Liver (tissue), 3 donors: ENCODE results near the gene FAT2.

Experiments
- EGR1 ChIP-seq, 2 donors: IDR thresholded peaks; 2 replicates each; pipeline ENCODE4 v1.6.1; 2016 to 2018; ENCODE audit warnings: antibody characterized with exemption in 2 of 2, low read depth in 2 of 2
- FOXA2 ChIP-seq: IDR thresholded peaks from 2 replicates; pipeline ENCODE4 v1.6.1; 2016; ENCODE audit warnings: antibody characterized with exemption
- GABPA ChIP-seq, 2 donors: IDR thresholded peaks in 1 of 2; conservative IDR thresholded peaks in 1 of 2; 2 replicates each; pipeline ENCODE4 v1.6.1; 2016; ENCODE audit warnings: antibody characterized with exemption in 2 of 2, mild to moderate bottlenecking in 1 of 2, moderate library complexity in 1 of 2
- HNF4G ChIP-seq: IDR thresholded peaks from 2 replicates; pipeline ENCODE4 v1.6.1; 2016; ENCODE audit warnings: antibody characterized with exemption
- JUND ChIP-seq, 2 donors: IDR thresholded peaks; 2 replicates each; pipeline ENCODE4 v1.6.1; 2016; ENCODE audit warnings: antibody characterized with exemption in 2 of 2
- RAD21 ChIP-seq, 2 donors: IDR thresholded peaks; 2 replicates each; pipeline ENCODE4 v1.6.1; 2016; ENCODE audit warnings: antibody characterized with exemption in 2 of 2, mild to moderate bottlenecking in 2 of 2
- RXRA ChIP-seq, 2 donors: IDR thresholded peaks; 2 replicates each; pipeline ENCODE4 v1.6.1; 2017 to 2018; ENCODE audit warnings: antibody characterized with exemption in 2 of 2, mild to moderate bottlenecking in 1 of 2
- SP1 ChIP-seq: IDR thresholded peaks from 2 replicates; pipeline ENCODE4 v1.6.1; 2018; ENCODE audit warnings: antibody characterized with exemption, mild to moderate bottlenecking
- TAF1 ChIP-seq: conservative IDR thresholded peaks from 2 replicates; pipeline ENCODE4 v1.6.1; 2016; ENCODE audit warnings: antibody characterized with exemption, mild to moderate bottlenecking
- YY1 ChIP-seq: IDR thresholded peaks from 2 replicates; pipeline ENCODE4 v1.6.1; 2016; ENCODE audit warnings: antibody characterized with exemption, mild to moderate bottlenecking
- TF ChIP-seq, protein P1 (sequence below): fragments of 150-350 bp; IDR thresholded peaks from 2 replicates; pipeline ENCODE4 v1.5.1; 2017; ENCODE audit warnings: improper control_type of control experiment, low read depth, low read length; ENCODE audit not compliant: missing input control
- TF ChIP-seq, protein P2 (sequence below): IDR thresholded peaks from 2 replicates; pipeline ENCODE4 v1.6.1; 2016; ENCODE audit warnings: antibody characterized with exemption, mild to moderate bottlenecking
- TF ChIP-seq, protein P3 (sequence below): IDR thresholded peaks from 2 replicates; pipeline ENCODE4 v1.6.1; 2016; ENCODE audit warnings: antibody characterized with exemption
- TF ChIP-seq, protein P4 (sequence below): IDR thresholded peaks from 2 replicates; pipeline ENCODE4 v1.6.1; 2016; ENCODE audit warnings: antibody characterized with exemption
- donor health status: healthy.
- donor health status: healthy.

DNA sequence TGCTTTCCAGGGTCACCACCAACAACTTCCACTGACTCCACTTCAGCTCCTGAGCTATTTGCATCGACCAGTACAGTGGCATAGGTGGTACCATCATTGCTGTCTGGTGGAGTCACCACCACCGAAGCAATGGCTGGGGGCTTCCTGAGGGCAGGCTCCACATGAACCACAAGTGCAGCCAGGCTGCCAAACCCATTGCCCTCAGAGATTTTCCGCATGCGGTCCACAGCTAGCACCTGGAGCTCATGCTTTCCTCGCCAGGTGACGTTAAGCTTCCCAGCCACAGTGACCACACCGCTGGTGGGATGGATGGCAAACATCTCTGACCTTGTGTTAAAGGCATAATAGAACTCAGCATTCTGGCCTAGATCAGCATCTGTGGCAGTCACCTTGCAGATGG, 23.1 kb downstream of the FAT2 start:
- TF ChIP-seq, protein P1, sequence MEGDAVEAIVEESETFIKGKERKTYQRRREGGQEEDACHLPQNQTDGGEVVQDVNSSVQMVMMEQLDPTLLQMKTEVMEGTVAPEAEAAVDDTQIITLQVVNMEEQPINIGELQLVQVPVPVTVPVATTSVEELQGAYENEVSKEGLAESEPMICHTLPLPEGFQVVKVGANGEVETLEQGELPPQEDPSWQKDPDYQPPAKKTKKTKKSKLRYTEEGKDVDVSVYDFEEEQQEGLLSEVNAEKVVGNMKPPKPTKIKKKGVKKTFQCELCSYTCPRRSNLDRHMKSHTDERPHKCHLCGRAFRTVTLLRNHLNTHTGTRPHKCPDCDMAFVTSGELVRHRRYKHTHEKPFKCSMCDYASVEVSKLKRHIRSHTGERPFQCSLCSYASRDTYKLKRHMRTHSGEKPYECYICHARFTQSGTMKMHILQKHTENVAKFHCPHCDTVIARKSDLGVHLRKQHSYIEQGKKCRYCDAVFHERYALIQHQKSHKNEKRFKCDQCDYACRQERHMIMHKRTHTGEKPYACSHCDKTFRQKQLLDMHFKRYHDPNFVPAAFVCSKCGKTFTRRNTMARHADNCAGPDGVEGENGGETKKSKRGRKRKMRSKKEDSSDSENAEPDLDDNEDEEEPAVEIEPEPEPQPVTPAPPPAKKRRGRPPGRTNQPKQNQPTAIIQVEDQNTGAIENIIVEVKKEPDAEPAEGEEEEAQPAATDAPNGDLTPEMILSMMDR, result no peak
- TF ChIP-seq RAD21 (IDR thresholded peaks at IDR 0.05) (no peak), TAF1 (no peak), GABPA (IDR thresholded peaks at IDR 0.05 in 1 of 2, conservative IDR thresholded peaks at IDR 0.05 in 1 of 2) (no peak), SP1 (no peak), JUND (IDR thresholded peaks at IDR 0.05) (no peak), EGR1 (IDR thresholded peaks at IDR 0.05; ENCODE audit: low read depth in 2 of 2) (no peak), RXRA (IDR thresholded peaks at IDR 0.05) (no peak), HNF4G (no peak), YY1 (no peak), FOXA2 (no peak)
- TF ChIP-seq, protein P2, sequence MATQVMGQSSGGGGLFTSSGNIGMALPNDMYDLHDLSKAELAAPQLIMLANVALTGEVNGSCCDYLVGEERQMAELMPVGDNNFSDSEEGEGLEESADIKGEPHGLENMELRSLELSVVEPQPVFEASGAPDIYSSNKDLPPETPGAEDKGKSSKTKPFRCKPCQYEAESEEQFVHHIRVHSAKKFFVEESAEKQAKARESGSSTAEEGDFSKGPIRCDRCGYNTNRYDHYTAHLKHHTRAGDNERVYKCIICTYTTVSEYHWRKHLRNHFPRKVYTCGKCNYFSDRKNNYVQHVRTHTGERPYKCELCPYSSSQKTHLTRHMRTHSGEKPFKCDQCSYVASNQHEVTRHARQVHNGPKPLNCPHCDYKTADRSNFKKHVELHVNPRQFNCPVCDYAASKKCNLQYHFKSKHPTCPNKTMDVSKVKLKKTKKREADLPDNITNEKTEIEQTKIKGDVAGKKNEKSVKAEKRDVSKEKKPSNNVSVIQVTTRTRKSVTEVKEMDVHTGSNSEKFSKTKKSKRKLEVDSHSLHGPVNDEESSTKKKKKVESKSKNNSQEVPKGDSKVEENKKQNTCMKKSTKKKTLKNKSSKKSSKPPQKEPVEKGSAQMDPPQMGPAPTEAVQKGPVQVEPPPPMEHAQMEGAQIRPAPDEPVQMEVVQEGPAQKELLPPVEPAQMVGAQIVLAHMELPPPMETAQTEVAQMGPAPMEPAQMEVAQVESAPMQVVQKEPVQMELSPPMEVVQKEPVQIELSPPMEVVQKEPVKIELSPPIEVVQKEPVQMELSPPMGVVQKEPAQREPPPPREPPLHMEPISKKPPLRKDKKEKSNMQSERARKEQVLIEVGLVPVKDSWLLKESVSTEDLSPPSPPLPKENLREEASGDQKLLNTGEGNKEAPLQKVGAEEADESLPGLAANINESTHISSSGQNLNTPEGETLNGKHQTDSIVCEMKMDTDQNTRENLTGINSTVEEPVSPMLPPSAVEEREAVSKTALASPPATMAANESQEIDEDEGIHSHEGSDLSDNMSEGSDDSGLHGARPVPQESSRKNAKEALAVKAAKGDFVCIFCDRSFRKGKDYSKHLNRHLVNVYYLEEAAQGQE, result no peak
- TF ChIP-seq, protein P3, sequence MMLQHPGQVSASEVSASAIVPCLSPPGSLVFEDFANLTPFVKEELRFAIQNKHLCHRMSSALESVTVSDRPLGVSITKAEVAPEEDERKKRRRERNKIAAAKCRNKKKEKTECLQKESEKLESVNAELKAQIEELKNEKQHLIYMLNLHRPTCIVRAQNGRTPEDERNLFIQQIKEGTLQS, result no peak
- TF ChIP-seq, protein P4, sequence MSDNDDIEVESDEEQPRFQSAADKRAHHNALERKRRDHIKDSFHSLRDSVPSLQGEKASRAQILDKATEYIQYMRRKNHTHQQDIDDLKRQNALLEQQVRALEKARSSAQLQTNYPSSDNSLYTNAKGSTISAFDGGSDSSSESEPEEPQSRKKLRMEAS, result no peak
